NCI-H2081 treated with DMSO at 0.1 percent for 48 hours (cell line): Measurements from ENCODE around the gene ENHO.

Experiments
- DNase-seq: peaks from one replicate; lab custom pipeline; 2025; lab: John Stamatoyannopoulos, UW

The ENHO gene

GRCh38 chr9:34475097-34475496 is 47.7 kb downstream of the ENHO start:
- no peak for DNase-seq
